ENCODE results near the gene USH1C. TPM values are rescaled to one million over a fixed set of nuclear protein-coding genes. Genes with fewer than 3 reads are reported as not detected.
A peak's percentile ranks its signal among the peaks of the same experiment; 100 is the strongest.

The USH1C gene
- total and polyA plus RNA-seq, 8 donors: 0.23 to 1.2 (median 0.59) TPM; not detected in 1

DNA sequence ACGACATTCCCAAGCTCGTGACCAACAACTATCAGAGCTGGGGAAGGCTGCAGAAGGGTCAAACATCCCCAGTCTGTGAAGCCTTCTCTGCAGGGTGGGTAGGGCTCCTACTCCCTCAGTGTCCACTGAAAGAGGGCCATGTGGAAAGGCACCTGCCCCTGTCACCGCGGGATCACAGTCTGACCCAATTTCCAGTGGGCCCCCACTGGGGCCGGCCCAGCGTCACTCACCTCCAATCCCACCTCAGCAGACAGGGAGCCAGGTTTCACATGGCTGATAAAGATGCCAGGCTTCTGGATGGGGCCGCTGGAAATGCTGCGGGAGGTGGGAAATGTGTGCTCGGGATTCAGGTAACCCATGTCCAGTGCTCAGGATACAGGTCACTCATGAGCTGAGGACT is 20.0 kb downstream of the USH1C start:
- Histone ChIP-seq H3K36me3 (no peaks in the 10 kb centered on the region), H3K9me3 (no peaks in the 10 kb centered on the region), H3K4me3 (no peak overlapping the region), H3K27ac (no peak overlapping the region), H3K27me3 (peaks cover 0 to 1% of the 10 kb centered on the region in 2 donors), H3K4me1 (no peaks in the 10 kb centered on the region)
- ATAC-seq (no peak), DNase-seq (peak in 1 of 4 donors; percentile 39)
- intact Hi-C loops (cut with DNase I): no loop called here
- TF ChIP-seq, protein P1, sequence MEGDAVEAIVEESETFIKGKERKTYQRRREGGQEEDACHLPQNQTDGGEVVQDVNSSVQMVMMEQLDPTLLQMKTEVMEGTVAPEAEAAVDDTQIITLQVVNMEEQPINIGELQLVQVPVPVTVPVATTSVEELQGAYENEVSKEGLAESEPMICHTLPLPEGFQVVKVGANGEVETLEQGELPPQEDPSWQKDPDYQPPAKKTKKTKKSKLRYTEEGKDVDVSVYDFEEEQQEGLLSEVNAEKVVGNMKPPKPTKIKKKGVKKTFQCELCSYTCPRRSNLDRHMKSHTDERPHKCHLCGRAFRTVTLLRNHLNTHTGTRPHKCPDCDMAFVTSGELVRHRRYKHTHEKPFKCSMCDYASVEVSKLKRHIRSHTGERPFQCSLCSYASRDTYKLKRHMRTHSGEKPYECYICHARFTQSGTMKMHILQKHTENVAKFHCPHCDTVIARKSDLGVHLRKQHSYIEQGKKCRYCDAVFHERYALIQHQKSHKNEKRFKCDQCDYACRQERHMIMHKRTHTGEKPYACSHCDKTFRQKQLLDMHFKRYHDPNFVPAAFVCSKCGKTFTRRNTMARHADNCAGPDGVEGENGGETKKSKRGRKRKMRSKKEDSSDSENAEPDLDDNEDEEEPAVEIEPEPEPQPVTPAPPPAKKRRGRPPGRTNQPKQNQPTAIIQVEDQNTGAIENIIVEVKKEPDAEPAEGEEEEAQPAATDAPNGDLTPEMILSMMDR (IDR thresholded peaks at IDR 0.05): no peak

DNA sequence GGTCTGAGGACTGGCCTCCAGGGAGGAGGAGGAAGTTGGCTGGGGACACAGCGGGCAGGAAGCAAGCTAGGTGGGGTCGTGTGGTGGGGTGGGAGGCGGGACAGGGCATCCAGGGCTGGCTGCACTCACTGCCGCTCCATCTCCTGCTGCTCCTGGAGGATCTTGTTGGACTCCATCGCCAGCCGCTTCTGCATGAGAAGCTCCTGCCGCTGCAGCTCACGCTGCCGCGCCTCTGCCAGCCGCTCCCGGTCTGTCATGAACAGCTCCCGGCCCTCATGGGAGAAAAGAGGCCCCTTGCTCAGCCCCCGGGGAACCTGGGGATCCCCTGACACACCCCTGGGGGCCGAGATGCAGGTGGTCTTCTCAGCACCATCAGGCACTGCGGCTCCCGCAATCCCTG is 21.6 kb downstream of the USH1C start:
- Histone ChIP-seq H3K4me3 (no peak overlapping the region), H3K9me3 (no peaks in the 10 kb centered on the region), H3K27me3 (peaks cover 0 to 6% of the 10 kb centered on the region in 2 donors), H3K4me1 (no peaks in the 10 kb centered on the region), H3K36me3 (no peaks in the 10 kb centered on the region), H3K27ac (no peak overlapping the region)
- TF ChIP-seq, protein P1 (IDR thresholded peaks at IDR 0.05): no peak
- intact Hi-C loops (cut with DNase I): no loop called here
- ATAC-seq (no peak), DNase-seq (peak in 1 of 4 donors; percentile 67)

DNA sequence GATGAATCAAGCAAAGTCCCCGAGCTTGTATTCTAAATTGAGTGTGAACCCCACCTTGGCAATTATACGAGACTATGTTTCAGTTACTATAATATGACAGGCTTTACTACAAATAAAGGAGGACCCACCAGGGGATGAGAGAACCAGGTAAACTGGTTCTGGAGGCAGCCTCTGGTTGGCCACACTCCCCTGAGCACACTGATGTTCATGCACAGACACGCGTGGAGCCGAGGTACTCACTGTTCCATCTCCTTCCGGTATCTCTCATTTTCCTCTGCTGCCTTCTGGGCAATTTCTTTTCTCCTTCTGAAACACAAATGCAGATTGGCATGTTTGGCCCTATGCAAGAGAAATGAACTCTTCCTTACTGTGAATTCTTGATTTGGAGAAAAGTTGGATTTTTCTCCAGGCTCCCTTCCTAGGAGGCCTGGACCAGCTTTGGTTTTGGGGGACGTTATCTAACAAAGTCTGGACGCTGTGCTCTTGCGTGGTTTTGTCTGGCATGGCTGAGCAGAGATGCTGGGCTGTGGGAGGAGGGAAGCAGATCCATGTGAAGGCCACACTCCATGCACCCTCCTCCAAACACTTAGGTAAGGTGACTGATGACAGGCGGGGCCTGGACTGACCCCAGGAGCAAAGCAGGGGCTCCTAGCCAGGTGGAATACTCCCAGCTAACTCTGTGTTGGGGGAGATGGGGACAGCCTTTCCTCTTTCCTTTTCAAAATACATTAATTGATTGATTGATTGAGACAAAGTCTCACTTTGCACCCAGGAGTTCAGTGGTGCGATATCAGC is 22.9 kb downstream of the USH1C start:
- no peak overlapping the region for H3K4me3 ChIP-seq
- intact Hi-C loops (cut with DNase I): no loop called here
- TF ChIP-seq, protein P1 (IDR thresholded peaks at IDR 0.05): no peak
- no peaks in the 10 kb centered on the region for H3K36me3 ChIP-seq
- DNase-seq (no peak), ATAC-seq (no peak)
- no peaks in the 10 kb centered on the region for H3K4me1 ChIP-seq
- H3K27ac ChIP-seq: no peak overlapping the region
- H3K27me3 ChIP-seq: peaks cover 0 to 6% of the 10 kb centered on the region in 2 donors
- no peaks in the 10 kb centered on the region for H3K9me3 ChIP-seq

DNA sequence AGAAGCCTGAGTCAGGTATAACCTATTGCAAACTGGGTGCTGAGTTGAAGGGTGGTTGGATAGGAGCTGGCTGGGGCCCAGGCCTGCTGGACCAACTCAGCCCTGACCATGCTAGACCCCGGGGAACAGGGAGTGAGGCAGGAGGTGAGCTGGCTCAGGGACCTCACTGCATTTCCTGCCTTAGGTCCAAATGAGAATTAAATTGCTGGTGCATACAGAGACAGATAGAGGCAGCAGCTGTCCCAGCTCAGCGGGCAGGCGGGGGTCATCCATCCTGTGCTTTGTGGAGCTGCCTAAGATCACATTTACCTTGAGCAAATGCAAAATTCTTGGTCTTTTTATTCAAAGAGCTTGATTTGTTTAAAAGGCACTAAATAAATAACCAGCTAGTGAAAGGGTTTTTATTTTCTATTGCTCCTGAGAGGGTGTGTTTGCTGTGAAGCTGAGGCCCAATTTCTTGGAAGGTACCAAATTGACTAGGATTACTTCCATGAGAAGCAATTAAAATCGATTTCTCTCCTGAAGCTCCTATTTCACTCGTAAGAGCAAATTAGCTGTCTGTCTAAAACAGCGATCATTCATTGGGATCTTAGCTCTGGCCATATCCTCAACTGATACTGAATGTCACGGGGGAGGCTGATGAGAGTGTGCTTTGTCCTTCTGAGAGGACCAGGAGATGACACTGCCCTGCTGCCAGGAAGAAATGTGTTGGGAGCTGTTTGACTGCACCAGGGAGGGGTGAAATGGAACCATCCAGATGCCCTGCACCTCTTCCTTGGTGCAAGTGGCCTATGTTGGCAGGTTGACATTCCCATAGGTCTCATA is 24.9 kb downstream of the USH1C start:
- Histone ChIP-seq H3K27ac (no peak overlapping the region), H3K36me3 (no peaks in the 10 kb centered on the region), H3K4me3 (no peak overlapping the region), H3K9me3 (no peaks in the 10 kb centered on the region), H3K27me3 (peaks cover 0 to 6% of the 10 kb centered on the region in 2 donors), H3K4me1 (no peaks in the 10 kb centered on the region)
- no peak for ATAC-seq
- DNase-seq: no peak
- intact Hi-C loops (cut with DNase I): no loop called here
- TF ChIP-seq, protein P1 (IDR thresholded peaks at IDR 0.05): no peak

DNA sequence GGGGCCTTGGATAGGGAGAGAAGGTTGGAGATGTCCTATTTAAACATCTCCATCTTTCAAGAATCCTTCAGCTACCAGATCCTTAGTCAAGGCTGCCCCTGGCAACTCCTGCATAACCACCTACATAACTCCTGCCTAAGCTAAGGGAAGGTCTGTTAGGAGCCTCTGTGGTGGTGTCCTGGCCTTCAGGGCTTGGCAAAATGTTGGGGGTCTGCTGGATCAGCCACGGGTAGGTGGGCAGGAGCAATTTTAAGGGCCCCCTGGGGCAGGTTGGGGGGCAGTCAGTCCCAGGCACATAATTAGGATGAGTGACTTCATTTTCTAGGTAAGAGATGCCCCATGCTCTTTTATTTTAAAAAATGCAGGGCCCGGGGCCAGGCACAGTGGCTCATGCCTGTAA is 25.9 kb downstream of the USH1C start:
- Histone ChIP-seq H3K36me3 (no peaks in the 10 kb centered on the region), H3K9me3 (no peaks in the 10 kb centered on the region), H3K4me3 (no peak overlapping the region), H3K27ac (no peak overlapping the region), H3K4me1 (no peaks in the 10 kb centered on the region), H3K27me3 (peaks cover 0 to 6% of the 10 kb centered on the region in 2 donors)
- intact Hi-C loops (cut with DNase I): no loop called here
- DNase-seq: no peak
- ATAC-seq: no peak
- TF ChIP-seq, protein P1 (IDR thresholded peaks at IDR 0.05): no peak

All from left lung (tissue), 10 donors.